Heart right ventricle (tissue), 16 donors: Measurements from ENCODE around the gene MYO5A. TPM values are rescaled to one million over a fixed set of nuclear protein-coding genes. Genes with fewer than 3 reads are reported as not detected.

ENCODE experiments used
- ATAC-seq, 8 donors: fragments of 200-7000 bp; cut with Tn5 transposase; one replicate each; pipeline ENCODE4 v1.9.1; 2020; ENCODE audit warnings: mild to moderate bottlenecking in 8 of 8, moderate library complexity in 8 of 8, moderate number of reproducible peaks in 1 of 8
- DNase-seq, 2 donors: peaks; one replicate each; pipeline ENCODE4 v3.0.0-alpha.2; 2020
- H3K27ac ChIP-seq, 10 donors: fragments of 200-600 bp; sonication (generic) in 2 of 10; one replicate each; pipeline versions ENCODE4 v1.5.0 to v1.8.0; 2020 to 2022; ENCODE audit warnings: mild to moderate bottlenecking in 3 of 10
- H3K27me3 ChIP-seq, 7 donors: fragments of 200-600 bp; one replicate each; pipeline ENCODE4 v1.8.0; 2021 to 2022; ENCODE audit warnings: mild to moderate bottlenecking in 2 of 7
- H3K36me3 ChIP-seq, 9 donors: fragments of 200-600 bp; sonication (generic) in 1 of 9; one replicate each; pipeline versions ENCODE4 v1.5.0 to v1.8.0; 2020 to 2022; ENCODE audit warnings: mild to moderate bottlenecking in 2 of 9
- H3K4me1 ChIP-seq, 9 donors: fragments of 200-600 bp; sonication (generic) in 1 of 9; one replicate each; pipeline versions ENCODE4 v1.5.0 to v1.8.0; 2020 to 2022; ENCODE audit warnings: mild to moderate bottlenecking in 4 of 9
- H3K4me3 ChIP-seq, 10 donors: fragments of 200-600 bp; sonication (generic) in 2 of 10; one replicate each; pipeline versions ENCODE4 v1.5.0 to v1.8.0; 2020 to 2022; ENCODE audit warnings: mild to moderate bottlenecking in 7 of 10, moderate library complexity in 2 of 10
- H3K9me3 ChIP-seq, 11 donors: fragments of 200-600 bp in 10 of 11; sonication (generic) in 2 of 11; one replicate each; pipeline versions ENCODE4 v1.5.0 to v1.8.0; 2013 to 2022; ENCODE audit warnings: mild to moderate bottlenecking in 2 of 11, control low read depth in 1 of 11, moderate library complexity in 1 of 11
- WGBS, 2 donors: extraction: QIAGEN DNeasy Blood & Tissue Kit; methylation state at CpG; one replicate each; pipeline ENCODE4 v1.1.7; 2013; ENCODE audit warnings: inconsistent platforms in 1 of 2; 5-methylcytosine and 5-hydroxymethylcytosine counted together
- intact Hi-C, 10 donors: fragments of 100-400 bp; cut with DNase I; formaldehyde crosslinking; loops; one replicate each; pipeline versions ENCODE4 v1.11.1 to v1.14.2; 2022
- polyA plus RNA-seq, 2 donors: library from polyadenylated mRNA; stranded (reverse); fragments of 200-250 nt; gene quantifications; one replicate each; pipeline ENCODE4 v1.2.3, GENCODE V29; 2013
- total RNA-seq, 10 donors: library from RNA; stranded (reverse); fragmentation: NEBNext Ultra II Directional in 3 of 10; extraction: Animal tissue kit (Norgen Biotek cat#: 25700) in 3 of 10; gene quantifications; one replicate each; pipeline versions ENCODE4 v1.2.1 to v1.2.4, GENCODE V29; 2021 to 2023
- TF ChIP-seq, protein P1 (sequence below), 9 donors: fragments of 200-600 bp; sonication (generic) in 2 of 9; IDR thresholded peaks; one replicate each; pipeline versions ENCODE4 v1.5.0 to v1.8.0; 2021 to 2022; ENCODE audit warnings: antibody characterized with exemption in 9 of 9, mild to moderate bottlenecking in 5 of 9, moderate library complexity in 1 of 9
- donor health status: Arrhythmogenic right ventricular cardiomyopathy.
- donor health status: ischemic (EF 13 %, LVEDD 7.1; RV severe dilation, severe dysfunction).
- donor health status: healthy with polysubstance abuse.
- donor health status: DM: no; HTN: yes; CAD: no.
- donor health status: DM: no; HTN: no; CAD: no.
- donor health status: ischemic (EF 25% LVEDD 6.9; RV normal size, moderate dysfunction).
- donor health status: ischemic (EF 25% LVEDD 5.7; RV mildly dilated, moderate dysfunction).
- donor health status: healthy.
- donor health status: DM: yes; HTN: yes; CAD: no.
- donor health status: Ischemic cardiomyopathy.
- donor health status: ischemic (EF 35%, LVEDD 5.7; RV mildly dilated, moderate dysfunction).
- donor health status: nonischemic (EF 11% LVEDD 7.7; RV severe dilation, severe dysfunction).
- donor health status: DM: yes; HTN: yes; CAD: no.
- donor health status: PGD.
- donor health status: ischemic (EF 29% LVEDD 5.4; RV normal size, mild dysfunction).
- donor health status: nonischemic (EF 23%, LVEDD 6.1; RV moderate dilation, normal function).

The MYO5A gene
- total and polyA plus RNA-seq, 12 donors, result 3.1 to 15.7 (median 6.3) TPM

DNA sequence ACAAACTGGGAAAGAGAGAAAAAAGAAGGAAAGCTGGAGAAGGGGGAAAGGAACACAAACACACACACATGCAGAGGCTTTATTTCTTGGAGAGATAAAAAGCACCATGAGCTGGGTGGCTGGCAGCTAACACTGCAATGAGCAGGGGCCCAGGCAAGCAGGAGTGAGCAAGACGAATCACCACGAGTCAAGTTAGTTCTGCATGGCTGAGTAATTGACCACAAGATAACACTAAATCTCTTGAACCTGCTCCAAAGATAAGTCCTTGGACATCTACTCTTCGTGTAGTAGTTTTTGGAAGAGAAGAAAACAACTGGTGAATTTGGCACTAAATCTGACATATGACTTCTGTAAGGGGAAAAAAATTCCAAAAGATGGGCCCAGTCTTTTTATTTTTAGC lies 100.9 kb downstream of the MYO5A start:
- peaks cover 0 to 22% (median 0%) of the 10 kb centered on the region in 9 donors for H3K36me3 ChIP-seq
- ATAC-seq (peak in 7 of 8 donors; percentile 29 to 82 (median 69)), DNase-seq (no peak)
- intact Hi-C loops, result no loop called here
- TF ChIP-seq, protein P1, sequence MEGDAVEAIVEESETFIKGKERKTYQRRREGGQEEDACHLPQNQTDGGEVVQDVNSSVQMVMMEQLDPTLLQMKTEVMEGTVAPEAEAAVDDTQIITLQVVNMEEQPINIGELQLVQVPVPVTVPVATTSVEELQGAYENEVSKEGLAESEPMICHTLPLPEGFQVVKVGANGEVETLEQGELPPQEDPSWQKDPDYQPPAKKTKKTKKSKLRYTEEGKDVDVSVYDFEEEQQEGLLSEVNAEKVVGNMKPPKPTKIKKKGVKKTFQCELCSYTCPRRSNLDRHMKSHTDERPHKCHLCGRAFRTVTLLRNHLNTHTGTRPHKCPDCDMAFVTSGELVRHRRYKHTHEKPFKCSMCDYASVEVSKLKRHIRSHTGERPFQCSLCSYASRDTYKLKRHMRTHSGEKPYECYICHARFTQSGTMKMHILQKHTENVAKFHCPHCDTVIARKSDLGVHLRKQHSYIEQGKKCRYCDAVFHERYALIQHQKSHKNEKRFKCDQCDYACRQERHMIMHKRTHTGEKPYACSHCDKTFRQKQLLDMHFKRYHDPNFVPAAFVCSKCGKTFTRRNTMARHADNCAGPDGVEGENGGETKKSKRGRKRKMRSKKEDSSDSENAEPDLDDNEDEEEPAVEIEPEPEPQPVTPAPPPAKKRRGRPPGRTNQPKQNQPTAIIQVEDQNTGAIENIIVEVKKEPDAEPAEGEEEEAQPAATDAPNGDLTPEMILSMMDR (IDR thresholded peaks at IDR 0.05), result no peak
- no peaks in the 10 kb centered on the region for H3K9me3 ChIP-seq
- H3K4me1 ChIP-seq, result peaks cover 0 to 17% (median 9%) of the 10 kb centered on the region in 9 donors
- no peaks in the 10 kb centered on the region for H3K27me3 ChIP-seq
- 6 to 15% methylated on average over 3 of the region's 3 CpGs for WGBS, 2 donors
- H3K4me3 ChIP-seq, result no peak overlapping the region
- peak overlapping the region in 6 of 10 donors; percentile 8 to 48 (median 41) for H3K27ac ChIP-seq

DNA sequence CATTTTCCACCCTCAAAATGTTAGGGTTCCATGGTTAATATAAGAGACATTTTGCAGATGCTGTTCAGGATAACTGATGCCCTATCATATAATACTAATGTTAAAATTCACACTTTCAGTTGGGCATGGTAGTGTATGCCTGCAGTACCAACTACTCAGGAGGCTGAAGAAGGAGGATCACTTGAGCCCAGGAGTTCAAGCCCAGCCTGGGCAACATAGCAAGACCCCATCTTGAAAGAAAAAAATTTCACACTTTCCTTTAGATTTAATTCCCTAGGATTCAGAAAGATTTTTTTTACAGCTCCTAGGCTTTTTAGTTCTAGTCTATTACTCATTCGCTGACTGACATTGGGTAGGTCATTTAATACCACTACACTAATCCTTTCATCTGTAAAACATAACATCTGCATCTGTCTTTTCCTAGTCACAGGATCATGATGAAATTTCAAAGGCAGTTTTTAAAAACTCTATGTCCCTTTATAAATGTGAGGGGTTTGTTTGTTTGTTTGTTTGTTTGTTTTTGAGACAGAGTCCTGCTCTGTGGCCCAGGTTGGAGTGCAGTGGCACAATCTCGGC lies 103.7 kb downstream of the MYO5A start:
- Histone ChIP-seq H3K36me3 (peaks cover 0 to 28% (median 0%) of the 10 kb centered on the region in 9 donors), H3K4me1 (peaks cover 0 to 17% (median 9%) of the 10 kb centered on the region in 9 donors), H3K4me3 (no peak overlapping the region), H3K27me3 (no peaks in the 10 kb centered on the region), H3K9me3 (no peaks in the 10 kb centered on the region), H3K27ac (no peak overlapping the region)
- intact Hi-C loops, result no loop called here
- no peak for DNase-seq
- ATAC-seq, result no peak
- WGBS, 2 donors, result 93 to 99% methylated on average over 2 of the region's 2 CpGs
- TF ChIP-seq, protein P1 (IDR thresholded peaks at IDR 0.05), result no peak

DNA sequence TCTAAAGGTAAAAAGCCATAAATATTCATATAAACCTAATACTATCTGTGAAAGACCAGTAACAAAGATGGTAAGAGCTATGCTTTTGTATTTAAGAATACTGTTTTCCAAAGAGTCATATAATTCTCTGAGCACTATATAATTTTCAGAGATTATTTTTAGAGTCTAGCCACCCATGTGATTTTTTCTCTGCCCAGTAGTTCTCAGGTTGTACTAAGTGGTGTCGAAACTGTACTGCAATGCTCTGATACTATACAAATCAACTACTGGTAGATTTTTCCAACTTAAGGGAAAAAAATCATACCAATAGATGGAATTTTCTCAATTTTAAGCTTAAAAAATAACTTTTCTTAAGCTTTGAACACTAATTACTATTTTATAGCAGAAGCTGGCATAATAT lies 104.8 kb downstream of the MYO5A start:
- Histone ChIP-seq H3K4me1 (peaks cover 0 to 17% (median 9%) of the 10 kb centered on the region in 9 donors), H3K27ac (peak overlapping the region in 2 of 10 donors; percentile 23 to 39), H3K4me3 (no peak overlapping the region), H3K9me3 (no peaks in the 10 kb centered on the region), H3K36me3 (peaks cover 0 to 28% (median 0%) of the 10 kb centered on the region in 9 donors), H3K27me3 (no peaks in the 10 kb centered on the region)
- intact Hi-C loops, result no loop called here
- WGBS, 2 donors, result 44 to 78% methylated on average over 1 of the region's 1 CpG
- TF ChIP-seq, protein P1 (IDR thresholded peaks at IDR 0.05), result no peak
- peak in 3 of 8 donors; percentile 70 to 89 (median 73) for ATAC-seq
- DNase-seq, result no peak

DNA sequence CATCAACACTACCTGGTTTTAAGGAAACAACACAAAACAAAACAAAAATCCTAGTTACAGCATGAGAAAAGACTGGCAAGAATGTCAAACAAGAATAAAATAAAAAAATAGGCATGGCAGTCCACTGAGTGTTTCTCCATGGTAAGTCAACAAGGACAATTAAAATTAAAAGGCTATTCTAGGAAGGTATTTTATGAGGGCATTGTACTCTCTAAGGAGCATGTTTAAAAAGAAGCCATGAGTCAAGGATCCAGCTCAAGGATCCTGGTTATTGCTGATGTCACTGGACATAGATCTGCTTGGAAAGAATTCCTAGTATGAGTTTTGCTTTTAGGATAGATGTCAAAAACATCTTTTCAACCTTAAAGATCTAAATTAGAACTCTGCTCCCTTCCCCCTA lies 106.7 kb downstream of the MYO5A start:
- no peak overlapping the region for H3K27ac ChIP-seq

More for the DNA sequence above, 106.7 kb downstream of the MYO5A start:
- Histone ChIP-seq H3K27me3 (no peaks in the 10 kb centered on the region), H3K9me3 (peaks cover 0 to 7% (median 0%) of the 10 kb centered on the region in 11 donors), H3K4me3 (no peak overlapping the region), H3K36me3 (peaks cover 0 to 28% (median 0%) of the 10 kb centered on the region in 9 donors), H3K4me1 (peaks cover 0 to 8% (median 0%) of the 10 kb centered on the region in 9 donors)
- DNase-seq (no peak), ATAC-seq (no peak)
- TF ChIP-seq, protein P1 (IDR thresholded peaks at IDR 0.05), result no peak
- intact Hi-C loops, result no loop called here
